HepG2 (cell line): ENCODE measurements around the gene PPARA.

Experiments
- RAD21 ChIP-seq: fragments of 450-650 bp; formaldehyde crosslinking; IDR thresholded peaks from 2 replicates; pipeline ENCODE4 v1.5.0; 2020; ENCODE audit warnings: mild to moderate bottlenecking
- ZNF343 ChIP-seq: sonication (generic); formaldehyde crosslinking; IDR thresholded peaks from 2 replicates; pipeline ENCODE4 v1.4.0; 2020; ENCODE audit warnings: mild to moderate bottlenecking, missing genetic modification reagents

GRCh38 chr22:46240907-46241306 lies 90.6 kb downstream of the PPARA start:
- no peak for TF ChIP-seq RAD21 (CRISPR knock-in tag)
- no peak for TF ChIP-seq ZNF343 (CRISPR knock-in tag)
